ENCODE results near the gene SNURF. TPM values are rescaled to one million over a fixed set of nuclear protein-coding genes. Genes with fewer than 3 reads are reported as not detected.

Gene SNURF
- total RNA-seq, 1 donor from 2014 or later = 14.0 TPM

DNA sequence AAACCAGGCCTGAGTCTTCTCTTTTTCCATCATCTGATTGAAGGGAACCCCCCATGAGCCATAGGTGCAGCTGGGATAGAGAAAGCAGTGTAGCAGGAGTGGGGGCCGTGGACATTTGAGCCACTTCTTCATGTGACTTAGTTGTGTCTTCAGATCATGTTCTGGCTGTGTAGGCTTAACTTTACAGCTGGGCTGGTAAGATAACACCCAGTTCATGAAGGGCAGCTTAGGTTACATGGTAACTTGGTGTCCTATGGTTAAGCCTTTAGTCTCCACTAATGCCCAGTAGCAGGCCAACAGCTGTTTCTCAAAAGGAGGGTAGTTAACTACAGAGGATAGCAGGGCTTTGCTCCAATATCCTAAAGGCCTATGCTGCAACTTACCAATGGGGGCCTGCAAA lies 11.4 kb upstream of the SNURF start:
- TF ChIP-seq, protein P1, sequence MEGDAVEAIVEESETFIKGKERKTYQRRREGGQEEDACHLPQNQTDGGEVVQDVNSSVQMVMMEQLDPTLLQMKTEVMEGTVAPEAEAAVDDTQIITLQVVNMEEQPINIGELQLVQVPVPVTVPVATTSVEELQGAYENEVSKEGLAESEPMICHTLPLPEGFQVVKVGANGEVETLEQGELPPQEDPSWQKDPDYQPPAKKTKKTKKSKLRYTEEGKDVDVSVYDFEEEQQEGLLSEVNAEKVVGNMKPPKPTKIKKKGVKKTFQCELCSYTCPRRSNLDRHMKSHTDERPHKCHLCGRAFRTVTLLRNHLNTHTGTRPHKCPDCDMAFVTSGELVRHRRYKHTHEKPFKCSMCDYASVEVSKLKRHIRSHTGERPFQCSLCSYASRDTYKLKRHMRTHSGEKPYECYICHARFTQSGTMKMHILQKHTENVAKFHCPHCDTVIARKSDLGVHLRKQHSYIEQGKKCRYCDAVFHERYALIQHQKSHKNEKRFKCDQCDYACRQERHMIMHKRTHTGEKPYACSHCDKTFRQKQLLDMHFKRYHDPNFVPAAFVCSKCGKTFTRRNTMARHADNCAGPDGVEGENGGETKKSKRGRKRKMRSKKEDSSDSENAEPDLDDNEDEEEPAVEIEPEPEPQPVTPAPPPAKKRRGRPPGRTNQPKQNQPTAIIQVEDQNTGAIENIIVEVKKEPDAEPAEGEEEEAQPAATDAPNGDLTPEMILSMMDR (conservative IDR thresholded peaks at IDR 0.05) = no peak
- Mint-ChIP-seq H3K36me3 (ENCODE audit: low read depth) (no peaks in the 10 kb centered on the region), H3K27ac (ENCODE audit: unreplicated experiment) (no peak overlapping the region), H3K4me1 (peaks cover 3% of the 10 kb centered on the region), H3K4me3 (no peak overlapping the region), H3K9me3 (no peaks in the 10 kb centered on the region), H3K27me3 (ENCODE audit: low read depth) (no peaks in the 10 kb centered on the region)
- DNase-seq (ENCODE audit: low read depth, low spot score) = no peak

DNA sequence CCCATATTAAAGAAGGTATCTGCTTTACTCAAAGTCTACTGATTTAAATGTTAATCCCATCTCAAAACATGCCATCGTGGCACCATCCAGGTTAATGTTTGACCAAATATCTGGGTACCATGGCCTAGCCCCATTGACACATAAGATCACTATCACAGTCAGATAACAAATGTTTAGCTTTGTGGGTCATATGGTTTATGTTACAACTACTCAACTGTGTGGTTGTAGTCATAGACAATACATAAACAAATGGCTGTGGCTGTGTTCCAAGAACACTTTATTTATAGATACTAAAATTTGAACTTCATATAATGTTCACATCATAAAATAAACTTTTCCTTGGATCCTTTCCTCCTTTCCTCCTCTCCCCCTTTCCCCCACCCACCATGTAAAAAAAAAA lies 9.8 kb upstream of the SNURF start:
- Mint-ChIP-seq H3K27ac (ENCODE audit: unreplicated experiment) (no peak overlapping the region), H3K9me3 (no peaks in the 10 kb centered on the region), H3K4me1 (peaks cover 3% of the 10 kb centered on the region), H3K27me3 (ENCODE audit: low read depth) (no peaks in the 10 kb centered on the region), H3K4me3 (no peak overlapping the region), H3K36me3 (ENCODE audit: low read depth) (no peaks in the 10 kb centered on the region)
- TF ChIP-seq, protein P1 (conservative IDR thresholded peaks at IDR 0.05) = no peak
- no peak for DNase-seq (ENCODE audit: low read depth, low spot score)

DNA sequence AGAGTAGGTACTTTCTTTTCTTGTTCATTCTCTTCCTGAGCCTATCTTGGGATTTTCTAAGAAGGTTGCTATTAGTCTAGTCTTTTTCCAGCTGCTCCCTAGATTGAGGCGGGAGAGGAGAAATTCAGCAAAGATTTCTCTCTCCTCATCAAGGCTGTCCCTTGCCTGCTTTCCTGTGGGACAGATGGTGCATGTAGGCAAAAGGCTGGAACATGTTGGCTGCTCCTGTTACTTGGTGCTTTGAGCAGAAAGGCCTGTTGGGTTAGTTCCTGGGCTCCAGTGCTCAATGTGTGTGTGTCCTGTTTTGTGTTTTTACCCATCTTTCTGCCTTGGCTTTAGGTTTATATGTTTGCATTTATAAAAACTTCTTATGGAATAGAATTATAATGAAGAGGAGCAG lies 9.1 kb upstream of the SNURF start:
- Mint-ChIP-seq H3K27ac (ENCODE audit: unreplicated experiment) (no peak overlapping the region), H3K36me3 (ENCODE audit: low read depth) (no peaks in the 10 kb centered on the region), H3K9me3 (no peaks in the 10 kb centered on the region), H3K27me3 (ENCODE audit: low read depth) (no peaks in the 10 kb centered on the region), H3K4me3 (no peak overlapping the region), H3K4me1 (peaks cover 3% of the 10 kb centered on the region)
- DNase-seq (ENCODE audit: low read depth, low spot score) = no peak
- TF ChIP-seq, protein P1 (conservative IDR thresholded peaks at IDR 0.05) = no peak

DNA sequence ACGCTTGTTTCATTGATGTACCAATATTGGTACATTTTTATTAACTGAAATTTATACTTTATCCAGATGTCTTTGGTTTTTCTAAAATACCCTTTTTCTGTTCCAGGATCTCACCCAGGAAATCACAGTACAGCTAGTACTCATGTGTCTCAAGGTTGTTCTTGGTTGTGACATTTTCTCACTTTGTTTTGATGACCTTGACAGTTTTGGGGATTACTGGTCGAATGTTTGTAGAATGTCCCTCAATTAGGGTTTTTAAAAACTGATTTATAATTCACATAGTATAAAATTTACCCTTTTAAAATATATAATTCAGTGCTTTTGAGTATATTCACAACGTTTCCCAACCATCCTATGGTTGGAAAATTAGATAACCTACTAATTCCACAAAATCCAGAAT lies 6.3 kb upstream of the SNURF start:
- Mint-ChIP-seq H3K4me1 (peaks cover 3% of the 10 kb centered on the region), H3K36me3 (ENCODE audit: low read depth) (no peaks in the 10 kb centered on the region), H3K9me3 (no peaks in the 10 kb centered on the region), H3K27ac (ENCODE audit: unreplicated experiment) (no peak overlapping the region), H3K4me3 (no peak overlapping the region), H3K27me3 (ENCODE audit: low read depth) (no peaks in the 10 kb centered on the region)
- DNase-seq (ENCODE audit: low read depth, low spot score) = no peak
- TF ChIP-seq, protein P1 (conservative IDR thresholded peaks at IDR 0.05) = no peak

DNA sequence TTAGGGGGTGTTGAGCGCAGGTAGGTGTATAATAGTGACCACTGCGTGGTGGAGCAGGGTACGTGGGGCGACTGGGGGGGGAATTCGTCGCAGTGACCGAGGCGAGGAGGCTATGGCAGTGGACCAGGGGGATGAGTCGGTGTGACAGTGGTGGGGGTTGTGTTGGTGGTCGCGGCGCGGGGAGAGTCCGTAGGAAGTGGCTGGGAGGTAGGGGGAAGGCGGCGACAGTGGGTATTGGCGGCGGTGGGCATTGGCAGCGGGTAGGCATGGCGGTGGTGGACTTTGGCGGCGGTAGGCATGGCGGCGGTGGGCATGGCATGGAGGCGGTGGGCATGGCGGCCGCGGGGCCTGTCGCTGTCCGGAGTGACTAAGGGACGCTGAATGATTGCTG lies 739 bp downstream of the SNURF start:
- TF ChIP-seq, protein P1 (conservative IDR thresholded peaks at IDR 0.05) = no peak
- H3K9me3 Mint-ChIP-seq = no peaks in the 10 kb centered on the region
- no peak for DNase-seq (ENCODE audit: low read depth, low spot score)
- H3K27me3 Mint-ChIP-seq (ENCODE audit: low read depth) = no peaks in the 10 kb centered on the region
- H3K4me1 Mint-ChIP-seq = peaks cover 24% of the 10 kb centered on the region
- H3K4me3 Mint-ChIP-seq = peak overlapping the region; percentile 93
- H3K36me3 Mint-ChIP-seq (ENCODE audit: low read depth) = peaks cover 2% of the 10 kb centered on the region
- H3K27ac Mint-ChIP-seq (ENCODE audit: unreplicated experiment) = peak overlapping the region; percentile 96
